H1 (cell line): ENCODE results near the gene KLHL1.

ENCODE experiments used
- MAX ChIP-seq: IDR thresholded peaks from 2 replicates; pipeline ENCODE4 v1.6.1; 2012; ENCODE audit warnings: inconsistent platforms
- POLR2A ChIP-seq, 2 experiments: IDR thresholded peaks; 1 replicate in 1 of 2; 2 replicates in 1 of 2; pipeline ENCODE4 v1.6.1; 2011; ENCODE audit warnings: low read depth in 2 of 2, low read length in 2 of 2, mild to moderate bottlenecking in 2 of 2; ENCODE audit errors: control extremely low read depth in 1 of 2
- RFX5 ChIP-seq: IDR thresholded peaks from 2 replicates; pipeline ENCODE4 v1.6.1; 2011; ENCODE audit warnings: low read depth, low read length, improper control_type of control experiment, borderline replicate concordance
- TCF12 ChIP-seq: IDR thresholded peaks from 2 replicates; pipeline ENCODE4 v1.6.1; 2011; ENCODE audit warnings: low read depth, mild to moderate bottlenecking, low read length
- YY1 ChIP-seq: IDR thresholded peaks from 2 replicates; pipeline ENCODE4 v1.6.1; 2011; ENCODE audit warnings: low read depth, mild to moderate bottlenecking, low read length
- TF ChIP-seq, protein P1 (sequence below), 3 experiments: IDR thresholded peaks; 1 replicate in 2 of 3; 2 replicates in 1 of 3; pipeline versions ENCODE4 v1.5.1 to v1.6.1; 2011; ENCODE audit warnings: low read length in 3 of 3, mild to moderate bottlenecking in 3 of 3, inconsistent platforms in 2 of 3, low read depth in 1 of 3, moderate library complexity in 1 of 3; ENCODE audit not compliant: insufficient read depth in 1 of 3; ENCODE audit errors: control extremely low read depth in 1 of 3

DNA sequence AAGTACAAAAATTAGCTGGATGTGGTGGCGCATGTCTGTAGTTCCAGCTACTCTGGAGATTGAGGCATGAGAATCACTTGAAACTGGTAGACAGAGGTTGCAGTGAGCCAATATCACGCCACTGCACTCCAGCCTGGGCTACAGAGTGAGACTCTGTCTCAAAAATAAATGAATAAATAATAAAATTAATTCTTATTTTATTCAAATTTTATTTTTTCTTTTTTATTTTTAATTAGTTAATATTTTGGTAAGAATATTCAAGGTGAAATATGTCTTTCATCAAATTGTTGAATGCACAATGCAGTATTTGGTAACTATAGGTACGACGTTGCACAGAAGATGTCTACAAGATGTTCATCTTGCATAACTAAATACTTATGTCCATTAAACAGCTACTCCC is 111.2 kb downstream of the KLHL1 start:
- TF ChIP-seq, protein P1, sequence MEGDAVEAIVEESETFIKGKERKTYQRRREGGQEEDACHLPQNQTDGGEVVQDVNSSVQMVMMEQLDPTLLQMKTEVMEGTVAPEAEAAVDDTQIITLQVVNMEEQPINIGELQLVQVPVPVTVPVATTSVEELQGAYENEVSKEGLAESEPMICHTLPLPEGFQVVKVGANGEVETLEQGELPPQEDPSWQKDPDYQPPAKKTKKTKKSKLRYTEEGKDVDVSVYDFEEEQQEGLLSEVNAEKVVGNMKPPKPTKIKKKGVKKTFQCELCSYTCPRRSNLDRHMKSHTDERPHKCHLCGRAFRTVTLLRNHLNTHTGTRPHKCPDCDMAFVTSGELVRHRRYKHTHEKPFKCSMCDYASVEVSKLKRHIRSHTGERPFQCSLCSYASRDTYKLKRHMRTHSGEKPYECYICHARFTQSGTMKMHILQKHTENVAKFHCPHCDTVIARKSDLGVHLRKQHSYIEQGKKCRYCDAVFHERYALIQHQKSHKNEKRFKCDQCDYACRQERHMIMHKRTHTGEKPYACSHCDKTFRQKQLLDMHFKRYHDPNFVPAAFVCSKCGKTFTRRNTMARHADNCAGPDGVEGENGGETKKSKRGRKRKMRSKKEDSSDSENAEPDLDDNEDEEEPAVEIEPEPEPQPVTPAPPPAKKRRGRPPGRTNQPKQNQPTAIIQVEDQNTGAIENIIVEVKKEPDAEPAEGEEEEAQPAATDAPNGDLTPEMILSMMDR (IDR thresholded peaks at IDR 0.05; ENCODE audit: control extremely low read depth in 1 of 3, insufficient read depth in 1 of 3, low read depth in 1 of 3, low read length in 3 of 3) = no peak
- TF ChIP-seq TCF12 (no peak), RFX5 (no peak), YY1 (no peak), MAX (no peak), POLR2A (IDR thresholded peaks at IDR 0.05; ENCODE audit: control extremely low read depth in 1 of 2, low read depth in 2 of 2, low read length in 2 of 2) (no peak)
